PC-9 (cell line): ENCODE measurements around the gene EPHA3. TPM values are rescaled to one million over a fixed set of nuclear protein-coding genes. Genes with fewer than 3 reads are reported as not detected.

Experiments
- BruUV-seq: library from RNA; stranded (reverse); fragments of 400-500 nt; replicated peaks from 2 replicates; lab custom pipeline; 2021; lab: Mats Ljungman, UMichigan
- CTCF ChIA-PET: fragments of 300-600 bp; sonication (Branson Sonifier 250); formaldehyde crosslinking; loops from one replicate; lab custom pipeline; 2022; ENCODE audit warnings: antibody characterized with exemption; lab: Charles Lee
- POLR2A ChIA-PET: fragments of 300-600 bp; sonication (Branson Sonifier 250); formaldehyde crosslinking; loops from one replicate; lab custom pipeline; 2022; ENCODE audit warnings: antibody characterized with exemption; ENCODE audit not compliant: unreplicated experiment; lab: Charles Lee
- DNase-seq, 2 experiments: peaks; one replicate each; pipeline versions ENCODE4 v3.0.0 to v3.0.0-alpha.2; 2015 to 2022; ENCODE audit warnings: mixed read lengths in 1 of 2
- H2AFZ ChIP-seq: fragments of 200-600 bp; sonication (generic); 2 replicates; pipeline ENCODE4 v1.8.1; 2017; ENCODE audit warnings: antibody characterized with exemption
- H3F3A ChIP-seq: fragments of 200-600 bp; sonication (generic); 2 replicates; pipeline ENCODE4 v1.8.1; 2017; ENCODE audit warnings: antibody characterized with exemption, mild to moderate bottlenecking, low read depth; ENCODE audit not compliant: insufficient read depth
- H3K27ac ChIP-seq: fragments of 200-600 bp; sonication (generic); 2 replicates; pipeline ENCODE4 v1.6.1; 2016; ENCODE audit warnings: mixed run types
- H3K27me3 ChIP-seq: fragments of 200-600 bp; sonication (generic); 2 replicates; pipeline ENCODE4 v1.6.1; 2016; ENCODE audit warnings: low read depth, mixed run types; ENCODE audit not compliant: insufficient read depth
- H3K36me3 ChIP-seq: fragments of 200-600 bp; sonication (generic); 2 replicates; pipeline ENCODE4 v1.6.1; 2016; ENCODE audit warnings: low read depth, mixed run types
- H3K4me1 ChIP-seq: fragments of 200-600 bp; sonication (generic); replicated peaks from 2 replicates; pipeline ENCODE4 v1.6.1; 2016; ENCODE audit warnings: mixed run types; ENCODE audit not compliant: insufficient read depth
- H3K4me2 ChIP-seq: fragments of 200-600 bp; sonication (generic); 2 replicates; pipeline ENCODE4 v1.6.1; 2017; ENCODE audit warnings: mixed run types
- H3K4me3 ChIP-seq: fragments of 200-600 bp; sonication (generic); 2 replicates; pipeline ENCODE4 v1.6.1; 2016; ENCODE audit warnings: mixed run types
- H3K79me2 ChIP-seq: fragments of 200-600 bp; sonication (generic); 2 replicates; pipeline ENCODE4 v1.6.1; 2017; ENCODE audit warnings: low read depth, mixed run types
- H3K9me2 ChIP-seq: fragments of 200-600 bp; sonication (generic); 2 replicates; pipeline ENCODE4 v1.8.1; 2017; ENCODE audit warnings: mild to moderate bottlenecking; ENCODE audit not compliant: insufficient read depth
- H3K9me3 ChIP-seq: fragments of 200-600 bp; sonication (generic); 2 replicates; pipeline ENCODE4 v1.8.1; 2016; ENCODE audit warnings: low read depth; ENCODE audit not compliant: insufficient read depth
- H4K20me1 ChIP-seq: fragments of 200-600 bp; sonication (generic); 2 replicates; pipeline ENCODE4 v1.8.1; 2017; ENCODE audit not compliant: insufficient read depth
- CTCF ChIP-seq: fragments of 200-600 bp; sonication (generic); conservative IDR thresholded peaks from 2 replicates; pipeline ENCODE4 v1.6.1; 2017; ENCODE audit warnings: mixed run types, antibody characterized with exemption, mild to moderate bottlenecking, moderate library complexity
- EZH2 ChIP-seq: fragments of 200-600 bp; sonication (generic); IDR thresholded peaks from 2 replicates; pipeline ENCODE4 v1.8.0; 2017; ENCODE audit warnings: antibody characterized with exemption, low read depth
- intact Hi-C: fragments of 100-400 bp; cut with micrococcal nuclease; formaldehyde crosslinking; loops from one replicate; pipeline ENCODE4 v1.10.0; 2022; ENCODE audit not compliant: unreplicated experiment
- total RNA-seq: library from RNA; stranded (reverse); gene quantifications from 2 replicates; pipeline ENCODE4 v1.2.3, GENCODE V29; 2021

The EPHA3 gene
- total RNA-seq, 1 experiment from 2014 or later = not detected

- Histone ChIP-seq H4K20me1 (no peaks in the 10 kb centered on the region), H3K4me3 (no peak overlapping the region), H3K9me3 (no peaks in the 10 kb centered on the region), H3K27me3 (no peaks in the 10 kb centered on the region), H3K9me2 (peaks cover 8% of the 10 kb centered on the region; the same call in 1 of the 2 replicates), H3K4me2 (no peak overlapping the region), H3K36me3 (no peaks in the 10 kb centered on the region), H2AFZ (no peak overlapping the region), H3K79me2 (no peaks in the 10 kb centered on the region), H3K27ac (no peak overlapping the region), H3K4me1 (no peaks in the 10 kb centered on the region), H3F3A (no peaks in the 10 kb centered on the region)
- BruUV-seq = no TSS peak
- intact Hi-C loops = no loop called here
- DNase-seq = no peak
- CTCF ChIA-PET = interaction anchor here (0.6 kb wide), 1 partner anchor 1160 kb away, joined by 3 read pairs; no protein-coding TSS in a partner anchor
- POLR2A ChIA-PET = no interaction called here
- TF ChIP-seq CTCF (no peak), EZH2 (no peak)
Measured at GRCh38 chr3:89411201-89411600, 303.8 kb downstream of the EPHA3 start.

GRCh38 chr3:89414270-89414669 is 306.8 kb downstream of the EPHA3 start:
- CTCF ChIA-PET = no interaction called here

GRCh38 chr3:89419647-89420241 is 312.3 kb downstream of the EPHA3 start:
- Histone ChIP-seq H3K36me3 (no peaks in the 10 kb centered on the region), H4K20me1 (no peaks in the 10 kb centered on the region), H2AFZ (peak overlapping the region; percentile 58; the same call in 1 of the 2 replicates), H3K9me2 (no peaks in the 10 kb centered on the region), H3K4me3 (no peak overlapping the region), H3K79me2 (no peaks in the 10 kb centered on the region), H3K27me3 (no peaks in the 10 kb centered on the region), H3K27ac (no peak overlapping the region), H3F3A (no peaks in the 10 kb centered on the region), H3K4me2 (no peak overlapping the region), H3K9me3 (no peaks in the 10 kb centered on the region), H3K4me1 (no peaks in the 10 kb centered on the region)
- no TSS peak for BruUV-seq
- intact Hi-C loops = no loop called here
- TF ChIP-seq EZH2 (no peak), CTCF (no peak)
- ChIA-PET POLR2A (no interaction called here), CTCF (no interaction called here)
- DNase-seq = no peak

More at GRCh38 chr3:89414270-89414669, 306.8 kb downstream of the EPHA3 start:
- no peaks in the 10 kb centered on the region for H3K79me2 ChIP-seq
- POLR2A ChIA-PET = no interaction called here
- TF ChIP-seq CTCF = no peak
- TF ChIP-seq EZH2 = no peak
- H2AFZ ChIP-seq = no peak overlapping the region
- H3K9me2 ChIP-seq = no peaks in the 10 kb centered on the region
- no peak overlapping the region for H3K27ac ChIP-seq
- no peak overlapping the region for H3K4me3 ChIP-seq
- H3K36me3 ChIP-seq = no peaks in the 10 kb centered on the region
- H3K9me3 ChIP-seq = no peaks in the 10 kb centered on the region
- BruUV-seq = no TSS peak
- DNase-seq = no peak
- no peak overlapping the region for H3K4me2 ChIP-seq
- no peaks in the 10 kb centered on the region for H3K27me3 ChIP-seq
- H3F3A ChIP-seq = no peaks in the 10 kb centered on the region
- intact Hi-C loops = no loop called here
- no peaks in the 10 kb centered on the region for H3K4me1 ChIP-seq
- H4K20me1 ChIP-seq = no peaks in the 10 kb centered on the region
